ENCODE data around the gene UBE2J1.

The UBE2J1 gene

DNA sequence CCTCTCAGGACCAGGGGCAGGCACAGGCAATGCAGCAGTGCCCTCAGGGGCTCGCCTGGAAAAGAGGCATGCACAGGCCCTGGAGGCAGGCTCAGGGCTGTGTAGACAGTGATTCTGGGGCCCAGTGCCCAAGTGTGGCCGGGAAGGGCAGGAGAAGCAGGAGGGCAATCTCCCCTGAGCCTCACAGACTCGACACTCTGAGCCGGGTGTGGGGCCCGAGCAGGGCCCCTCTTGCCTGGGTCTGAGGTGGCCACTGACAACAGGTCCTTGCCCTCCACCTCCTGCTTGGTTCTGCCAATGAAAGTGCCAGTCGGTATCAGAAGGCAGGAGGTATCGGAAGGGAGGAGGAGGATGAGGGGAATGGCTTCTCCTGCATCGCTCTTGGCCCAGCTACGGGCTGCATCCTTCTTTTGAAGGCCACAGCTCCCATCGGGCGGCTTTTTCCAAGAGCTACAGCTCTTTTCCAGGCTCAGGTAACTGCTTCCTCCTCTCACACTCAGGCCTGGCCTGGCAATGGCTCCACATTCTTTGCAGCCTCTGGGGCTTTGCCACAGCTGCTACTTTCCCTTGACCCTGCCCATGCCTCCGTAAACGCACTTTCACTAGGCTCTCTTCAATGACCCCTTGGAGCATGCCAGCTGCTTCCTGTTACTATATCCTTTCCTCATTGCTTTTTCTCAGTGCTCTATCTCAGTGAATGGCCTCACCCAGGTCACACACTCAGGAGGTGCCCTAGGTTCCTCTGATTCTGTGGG, 61.9 kb downstream of the UBE2J1 start:
- no peak for DNase-seq (ENCODE audit: low read depth)

DNA sequence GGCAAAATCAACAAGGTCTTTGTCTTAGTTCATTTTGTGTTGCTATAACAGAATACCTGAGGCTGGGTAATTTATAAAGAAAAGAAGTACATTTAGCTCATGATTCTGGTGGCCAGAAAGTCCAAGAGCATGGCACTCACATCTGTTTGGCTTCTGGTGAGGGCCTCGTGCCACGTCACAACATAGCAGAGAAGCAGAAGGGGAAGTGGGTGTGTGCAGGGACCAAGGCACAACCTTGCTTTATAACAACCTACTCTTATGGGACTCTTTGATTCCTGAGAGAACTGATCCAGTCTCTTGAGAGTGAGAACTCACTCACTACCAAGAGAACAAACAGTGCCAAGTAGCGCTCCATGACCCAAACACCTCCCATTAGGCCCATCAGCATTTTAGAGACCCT, 62.8 kb downstream of the UBE2J1 start:
- no peak for DNase-seq (ENCODE audit: low read depth)

DNA sequence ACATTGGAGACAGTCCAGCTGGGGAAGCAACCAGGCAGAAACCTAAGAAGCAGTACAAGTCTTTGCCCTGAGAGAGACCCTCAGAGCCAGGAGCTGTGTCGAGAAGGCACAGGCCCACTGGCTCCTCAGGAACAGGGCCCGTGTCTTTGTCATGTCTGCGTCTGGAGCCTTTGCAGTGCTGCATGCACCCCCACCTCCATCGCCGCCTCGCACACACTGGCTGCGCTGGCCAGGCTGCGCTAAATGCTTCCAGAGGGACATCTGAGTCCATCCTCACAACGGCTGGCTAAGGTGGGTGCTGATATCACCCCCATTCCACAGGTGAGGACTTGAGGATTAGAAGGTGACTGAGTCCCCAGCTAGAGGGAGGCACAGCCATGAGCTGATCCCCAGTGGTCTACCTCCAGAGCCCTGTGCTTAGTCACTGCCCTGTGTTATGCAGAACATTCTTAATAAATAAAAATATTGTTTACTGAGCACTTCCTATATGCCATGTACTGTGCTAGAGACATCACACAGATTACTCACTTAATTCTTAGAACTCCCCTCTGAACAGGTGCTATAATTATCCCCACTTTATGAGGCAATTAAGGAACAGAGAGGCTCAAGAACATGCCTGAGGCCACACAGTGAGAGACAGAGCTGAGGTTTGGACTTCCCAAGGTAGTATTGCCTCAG, 65.0 kb downstream of the UBE2J1 start:
- DNase-seq (ENCODE audit: low read depth): no peak

DNA sequence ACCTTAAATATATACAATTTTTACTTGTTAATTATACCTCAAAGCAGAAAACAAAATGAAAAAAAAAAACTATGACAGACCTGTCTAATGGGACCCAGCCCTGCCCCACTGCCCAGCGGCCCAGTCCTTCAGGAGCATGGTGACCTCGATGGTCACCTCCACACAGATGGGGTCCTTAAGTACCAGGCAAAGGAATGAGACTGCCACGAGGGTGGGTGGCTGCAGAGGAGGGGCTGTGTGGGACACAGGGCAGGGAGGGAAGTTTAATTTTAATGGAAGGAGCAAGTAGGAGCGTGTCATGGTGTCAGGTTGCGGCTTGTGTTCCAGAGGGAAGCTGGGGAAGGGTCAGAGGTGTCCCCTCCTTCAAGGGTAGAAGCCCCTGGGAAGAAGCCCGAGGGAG, 66.0 kb downstream of the UBE2J1 start:
- DNase-seq (ENCODE audit: low read depth): no peak

DNA sequence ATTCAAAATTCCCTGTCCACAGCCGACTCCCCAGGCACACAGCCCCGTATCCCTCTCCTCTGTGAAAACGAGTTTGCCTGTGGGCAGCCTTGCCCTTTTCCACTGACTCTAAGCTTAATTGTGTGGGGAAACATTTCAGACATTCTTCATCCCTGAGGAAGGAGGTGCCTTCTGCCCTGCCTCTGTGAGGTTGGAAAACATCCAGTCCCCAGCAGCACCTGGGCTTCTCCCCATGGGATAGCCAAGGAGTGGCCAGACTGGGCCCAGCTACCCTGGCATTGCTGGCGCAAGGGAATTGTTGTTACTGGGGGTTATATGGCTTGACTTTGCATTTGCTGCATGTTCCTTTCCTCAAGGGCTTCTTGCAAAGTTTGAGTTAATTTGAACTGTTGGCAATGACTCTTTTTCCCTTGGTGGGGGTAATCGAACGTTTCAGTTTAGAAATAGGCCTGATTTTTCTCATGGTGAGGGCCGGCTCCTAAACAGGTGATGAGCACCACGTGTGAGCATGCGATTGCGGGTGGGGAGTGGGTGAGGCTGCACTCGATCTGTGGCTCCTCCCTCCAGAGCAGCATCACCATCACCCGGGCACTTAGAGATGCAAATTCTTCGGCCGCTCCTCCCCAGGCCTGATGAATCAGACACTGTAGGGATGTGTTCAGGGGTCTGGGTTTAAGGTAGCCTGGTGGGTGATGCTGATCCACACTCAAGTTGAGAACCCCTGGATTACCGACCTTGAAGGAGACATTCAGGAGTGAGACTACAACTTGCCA, 67.4 kb downstream of the UBE2J1 start:
- no peak for DNase-seq (ENCODE audit: low read depth)

DNA sequence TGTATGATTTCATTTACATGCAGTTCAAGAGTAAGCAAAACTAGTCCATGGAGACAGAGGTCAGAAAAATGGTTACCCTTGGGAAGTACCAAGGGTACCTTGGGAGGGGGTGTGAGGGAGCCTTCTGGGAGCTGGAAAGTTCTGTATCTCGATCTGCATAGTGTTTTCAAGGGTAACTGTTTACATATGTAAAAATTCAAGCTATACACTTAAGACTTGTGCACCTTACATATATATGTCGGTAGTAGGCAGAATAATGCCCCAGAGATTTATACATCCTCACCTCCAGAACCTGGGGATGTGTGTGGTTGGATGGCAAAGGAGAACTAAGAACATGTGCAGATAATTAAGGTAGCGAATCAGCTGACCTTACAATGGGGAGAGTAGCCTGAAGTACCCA, 68.4 kb downstream of the UBE2J1 start:
- no peak for DNase-seq (ENCODE audit: low read depth)

DNA sequence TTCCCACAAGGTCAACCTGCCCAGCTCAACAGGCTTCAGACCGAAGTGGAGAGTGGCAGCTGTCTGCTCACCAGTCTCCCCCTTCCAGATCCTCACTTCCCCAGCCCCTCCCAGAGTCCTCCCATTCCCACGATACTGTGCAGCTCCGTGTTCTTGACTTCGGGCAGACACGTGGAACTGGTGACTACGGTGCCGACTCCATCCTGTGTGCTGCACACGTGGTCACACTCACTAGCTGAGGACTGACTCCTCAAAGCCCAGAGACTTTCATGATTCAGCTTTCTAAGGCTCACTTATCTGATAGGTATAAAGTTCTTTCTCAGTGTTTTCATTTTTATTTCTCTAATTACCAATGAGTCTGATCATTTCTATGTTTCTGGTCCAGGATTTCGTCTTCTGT, 69.8 kb downstream of the UBE2J1 start:
- no peak for DNase-seq (ENCODE audit: low read depth)

DNA sequence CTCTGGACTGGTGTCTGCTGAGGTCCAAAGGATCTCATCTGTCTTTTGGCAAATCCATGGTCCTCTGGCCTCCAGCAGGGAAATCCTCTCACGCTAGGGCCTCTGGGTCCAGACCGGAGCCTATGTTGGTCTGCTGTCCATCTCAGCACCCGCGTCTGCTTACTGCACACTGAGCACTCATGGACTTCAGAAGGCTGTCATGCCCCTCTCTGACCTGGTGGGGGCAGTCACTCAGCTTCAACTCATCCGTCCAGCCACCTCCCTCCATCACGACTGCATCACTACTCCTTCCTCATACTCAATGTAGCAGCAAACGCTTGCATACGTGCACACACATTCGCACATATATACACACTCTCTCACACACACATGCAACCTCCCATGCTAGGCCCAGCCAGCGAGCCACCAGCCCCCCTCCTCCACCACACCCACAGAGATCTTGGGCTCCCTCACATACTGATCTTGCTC, 70.7 kb downstream of the UBE2J1 start:
- DNase-seq (ENCODE audit: low read depth): peak; percentile 1

DNA sequence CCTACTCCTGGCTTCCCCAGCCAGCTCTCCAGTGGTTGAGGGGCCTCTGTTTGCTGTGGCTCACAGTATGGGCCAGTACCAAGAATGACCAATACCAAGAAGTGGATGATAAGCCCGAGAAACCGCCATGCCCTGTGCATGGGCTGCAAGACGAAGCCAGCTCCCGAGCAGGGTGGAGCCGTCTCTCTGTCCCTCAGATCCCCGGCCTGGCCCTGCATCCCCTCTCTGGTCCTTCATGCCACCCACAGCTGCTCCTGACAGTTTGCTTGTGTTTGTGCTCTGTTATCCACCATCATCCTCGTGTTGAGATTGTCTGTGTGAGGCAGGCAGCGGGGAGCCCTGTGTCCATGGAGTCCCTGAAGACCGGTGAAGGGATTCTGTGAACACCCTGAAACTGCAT, 73.6 kb downstream of the UBE2J1 start:
- no peak for DNase-seq (ENCODE audit: low read depth)

Measured in stromal cell of bone marrow (primary cell).